Measurements from ENCODE around the gene DNAJC5.

The DNAJC5 gene

DNA sequence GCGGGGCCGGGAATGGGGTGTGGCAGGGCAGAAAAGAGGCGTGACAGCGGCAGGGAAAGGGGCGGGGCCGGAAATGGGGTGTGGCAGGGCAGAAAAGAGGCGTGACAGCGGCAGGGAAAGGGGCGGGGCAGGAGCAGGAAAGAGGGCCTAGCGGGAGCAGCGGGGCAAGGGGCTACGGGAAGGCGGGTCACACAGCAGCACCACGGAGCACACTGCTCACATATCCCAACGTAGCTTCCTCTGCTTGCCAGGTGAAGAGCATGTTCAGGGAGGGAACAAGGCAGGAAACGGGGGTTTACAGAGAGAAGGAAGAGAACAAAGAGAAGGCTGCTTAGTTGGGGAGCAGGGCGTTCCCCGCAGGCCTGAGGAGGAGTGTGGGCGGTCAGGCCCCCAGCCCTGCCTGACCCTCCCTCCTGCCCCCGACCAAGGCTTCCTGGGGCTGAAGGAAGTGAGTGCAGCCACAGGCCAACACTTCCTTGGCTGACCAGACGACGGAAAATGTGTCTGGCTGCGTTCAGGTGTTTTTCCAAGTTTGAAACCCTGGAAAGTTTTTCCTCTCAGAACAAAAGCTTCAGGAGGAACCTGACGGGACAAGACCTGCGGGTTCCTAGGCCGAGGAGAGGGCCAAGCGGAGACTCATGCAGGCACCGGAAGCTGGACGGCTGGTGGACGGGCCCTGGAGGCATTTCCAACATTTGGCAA, 47.5 kb downstream of the DNAJC5 start:
- peak; percentile 6 for DNase-seq

DNA sequence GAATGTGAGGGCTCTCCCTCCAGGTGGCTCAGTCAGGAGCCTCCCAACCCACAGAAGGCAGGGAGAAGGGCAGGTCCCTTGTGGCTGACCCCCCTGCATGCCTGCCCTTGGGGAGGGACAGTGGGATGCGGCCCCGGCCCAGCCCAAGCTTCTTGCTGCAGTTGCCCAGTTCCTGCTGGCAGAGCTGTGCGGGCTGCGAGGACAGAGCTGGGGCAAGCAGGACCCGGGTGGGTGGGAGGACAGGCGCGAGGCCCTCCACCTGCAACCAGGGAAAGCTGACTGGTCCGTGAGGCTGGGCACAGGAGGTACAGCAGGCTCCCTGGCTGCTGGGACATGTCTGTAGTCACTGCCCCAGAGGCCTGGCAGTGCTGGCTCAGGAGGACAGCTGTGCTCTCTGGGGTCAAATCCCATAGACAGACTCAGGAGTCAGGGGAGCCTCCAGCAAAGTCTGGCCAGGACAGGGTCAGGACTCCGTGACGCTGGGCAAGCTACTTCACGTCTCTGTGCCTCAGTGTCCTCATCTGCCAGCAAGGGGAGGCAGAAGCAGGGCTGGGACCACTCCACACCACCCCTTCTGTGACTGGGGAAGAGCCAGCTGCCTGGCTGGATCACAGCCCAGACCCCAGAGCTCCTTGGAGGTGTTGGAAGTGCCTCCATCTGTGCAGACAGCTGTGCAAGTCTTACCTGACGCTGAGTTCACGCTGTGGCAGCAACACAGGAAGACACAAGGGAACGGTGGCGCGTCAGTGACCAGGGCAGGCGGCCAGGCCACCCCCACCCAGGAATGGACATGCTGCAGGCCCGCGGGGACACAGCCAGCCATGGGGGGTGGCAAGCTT, 48.3 kb downstream of the DNAJC5 start:
- DNase-seq = no peak

DNA sequence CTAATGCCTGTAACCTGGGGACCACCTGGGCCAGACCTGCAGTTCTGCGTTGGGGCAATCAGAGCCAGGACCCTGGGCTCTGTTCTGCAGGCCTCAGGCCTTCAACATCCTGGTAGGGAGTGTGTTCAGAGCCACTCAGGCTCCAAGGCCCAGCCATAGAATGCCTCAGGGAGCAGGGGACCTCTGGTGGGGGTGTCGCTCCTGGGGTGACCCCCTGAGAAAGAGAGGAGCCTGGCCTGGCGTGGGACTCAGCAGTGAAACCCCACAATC, 48.8 kb downstream of the DNAJC5 start:
- no peak for DNase-seq

DNA sequence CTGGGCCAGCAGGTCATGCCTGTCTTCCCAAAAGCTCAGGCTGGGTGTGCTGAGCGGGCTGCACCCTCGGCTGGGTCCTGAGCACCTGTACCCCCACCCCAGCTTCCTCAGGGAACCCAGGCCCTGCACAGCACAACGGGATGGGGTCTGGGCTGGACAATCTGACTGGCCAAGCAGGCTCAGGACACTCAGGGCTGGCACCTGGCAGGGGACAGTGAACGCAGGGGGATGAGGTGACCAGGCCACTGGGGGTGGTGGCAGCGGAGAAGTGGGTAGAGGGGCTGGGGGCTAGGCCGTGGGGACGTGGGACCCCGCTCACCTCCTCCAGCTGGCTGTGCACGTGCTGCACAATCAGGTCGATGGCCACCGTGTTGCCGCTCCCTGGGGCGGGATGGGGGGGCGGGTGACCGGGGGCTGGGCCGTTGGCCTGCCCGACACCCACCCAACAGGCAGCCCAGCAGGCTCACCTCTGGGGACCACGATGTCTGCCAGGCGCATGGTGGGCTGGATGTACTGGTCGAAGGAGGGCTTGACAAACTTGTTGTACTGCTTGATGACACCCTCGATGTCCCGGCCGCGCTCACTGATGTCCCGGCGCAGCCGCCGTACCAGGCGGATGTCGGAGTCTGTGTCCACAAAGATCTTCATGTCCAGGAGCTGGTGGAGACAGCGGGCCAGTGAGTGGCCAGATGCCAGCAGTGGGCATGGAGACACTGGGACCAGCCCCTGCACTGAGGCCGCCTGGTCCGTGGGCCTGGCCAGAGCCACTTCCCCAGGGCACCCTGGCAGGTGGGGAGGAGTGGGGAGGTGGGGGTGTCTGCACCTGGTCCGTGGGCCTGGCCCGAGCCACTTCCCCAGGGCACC, 49.4 kb downstream of the DNAJC5 start:
- no peak for DNase-seq

DNA sequence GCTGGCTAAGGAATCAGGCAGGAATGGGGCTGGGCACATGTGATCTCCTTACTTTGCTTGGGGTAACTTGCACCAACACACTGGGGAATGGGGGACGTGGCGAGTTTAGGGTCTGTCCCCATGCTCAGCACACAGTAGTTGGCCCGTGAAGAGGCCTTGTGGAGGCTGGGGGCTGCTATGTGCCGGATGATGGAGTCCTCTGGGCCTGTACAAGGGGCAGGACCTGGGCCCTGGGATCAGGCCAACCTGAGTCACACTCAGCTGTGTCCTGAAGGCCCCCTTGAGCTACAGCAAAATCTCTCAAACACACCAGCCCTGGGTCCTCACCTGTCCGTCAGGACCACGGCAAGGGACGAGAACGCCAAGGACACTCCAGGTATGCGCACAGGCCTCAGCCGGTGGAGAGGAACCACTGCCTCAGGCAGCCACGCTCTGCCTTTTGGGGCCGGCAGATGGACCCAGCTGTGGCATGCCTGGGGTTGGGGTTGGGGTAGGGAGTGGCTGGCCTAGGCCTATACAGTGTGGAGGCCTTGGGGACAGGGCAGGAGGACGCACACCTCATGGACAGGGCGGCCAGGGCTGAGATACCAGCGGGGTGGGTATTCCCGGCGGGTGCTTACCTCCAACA, 50.2 kb downstream of the DNAJC5 start:
- DNase-seq = no peak

DNA sequence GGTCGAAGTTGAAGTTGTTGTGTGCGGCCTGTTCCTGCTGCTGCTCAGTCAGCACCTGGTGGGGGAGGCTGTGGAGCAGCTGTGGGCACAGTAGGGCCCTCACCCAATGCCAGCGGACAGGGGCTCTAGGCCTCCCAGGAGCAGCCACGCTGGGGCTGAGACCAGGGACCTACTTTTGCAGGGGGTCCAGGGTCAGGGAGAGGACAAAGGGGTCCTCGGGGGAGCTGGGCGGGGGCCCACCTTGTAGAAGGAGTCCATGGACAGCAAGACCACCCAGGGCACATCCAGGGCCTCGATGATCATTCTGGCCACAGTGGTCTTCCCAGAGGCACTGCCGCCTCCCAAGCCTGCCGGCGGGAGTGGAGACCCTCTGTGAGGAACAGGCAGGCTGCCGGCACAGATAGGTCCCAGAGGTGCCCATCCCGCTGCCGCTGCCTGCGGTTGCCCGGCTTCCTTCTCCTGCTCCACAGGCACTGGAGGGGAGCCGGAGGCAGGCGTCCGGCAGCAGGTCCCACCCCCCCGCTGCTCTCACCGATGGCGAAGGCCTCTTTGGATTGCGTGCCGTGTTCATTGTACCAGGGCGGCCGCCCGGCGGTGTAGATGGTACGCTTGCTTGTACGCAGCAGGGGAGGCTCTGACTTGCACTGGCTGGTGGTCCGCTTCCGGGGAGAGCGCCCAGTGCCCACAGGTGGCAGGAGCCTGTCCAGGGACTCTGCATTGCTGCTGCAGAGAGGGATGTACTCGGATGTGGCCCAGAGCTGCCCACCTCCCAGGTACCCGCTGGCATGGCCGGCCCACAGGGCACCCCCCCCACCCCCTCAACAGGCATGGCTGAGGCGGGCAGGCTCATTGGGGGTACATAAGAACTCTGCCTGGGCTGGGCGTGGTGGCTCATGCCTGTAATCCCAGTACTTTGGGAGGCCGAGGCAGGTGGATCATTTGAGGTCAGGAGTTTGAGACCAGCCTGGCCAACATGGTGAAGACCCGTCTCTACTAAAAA, 51.3 kb downstream of the DNAJC5 start:
- DNase-seq = no peak

DNA sequence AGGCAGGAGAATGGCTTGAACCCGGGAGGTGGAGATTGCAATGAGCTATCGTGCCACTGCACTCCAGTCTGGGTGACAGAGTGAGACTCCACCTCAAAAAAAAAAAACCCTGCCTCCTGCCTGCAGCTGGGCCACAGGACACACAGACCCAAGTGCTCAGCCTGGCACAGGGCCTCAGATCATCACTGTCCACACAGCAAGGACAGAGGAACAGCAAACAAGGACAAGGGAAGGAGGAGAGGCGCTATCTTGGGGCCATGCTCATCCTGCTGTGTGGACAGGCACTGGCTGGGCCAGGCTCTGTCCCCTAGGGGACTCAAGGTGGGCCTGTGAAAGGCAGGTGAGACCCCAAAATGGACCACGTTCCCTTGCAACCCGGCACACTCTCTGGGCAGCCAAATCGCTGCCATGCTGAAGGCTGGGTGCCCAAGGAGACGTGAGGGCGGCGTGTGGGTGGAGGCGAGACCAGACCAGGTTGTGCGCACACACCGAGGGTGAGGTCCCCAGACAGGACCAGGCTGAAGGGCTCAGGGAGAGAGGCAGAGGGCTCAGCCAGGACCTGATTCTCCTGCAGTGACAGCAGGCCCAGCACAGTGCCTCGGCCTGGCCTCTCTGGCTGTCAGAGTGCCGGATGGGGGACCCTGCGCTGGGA, 52.2 kb downstream of the DNAJC5 start:
- DNase-seq = no peak

DNA sequence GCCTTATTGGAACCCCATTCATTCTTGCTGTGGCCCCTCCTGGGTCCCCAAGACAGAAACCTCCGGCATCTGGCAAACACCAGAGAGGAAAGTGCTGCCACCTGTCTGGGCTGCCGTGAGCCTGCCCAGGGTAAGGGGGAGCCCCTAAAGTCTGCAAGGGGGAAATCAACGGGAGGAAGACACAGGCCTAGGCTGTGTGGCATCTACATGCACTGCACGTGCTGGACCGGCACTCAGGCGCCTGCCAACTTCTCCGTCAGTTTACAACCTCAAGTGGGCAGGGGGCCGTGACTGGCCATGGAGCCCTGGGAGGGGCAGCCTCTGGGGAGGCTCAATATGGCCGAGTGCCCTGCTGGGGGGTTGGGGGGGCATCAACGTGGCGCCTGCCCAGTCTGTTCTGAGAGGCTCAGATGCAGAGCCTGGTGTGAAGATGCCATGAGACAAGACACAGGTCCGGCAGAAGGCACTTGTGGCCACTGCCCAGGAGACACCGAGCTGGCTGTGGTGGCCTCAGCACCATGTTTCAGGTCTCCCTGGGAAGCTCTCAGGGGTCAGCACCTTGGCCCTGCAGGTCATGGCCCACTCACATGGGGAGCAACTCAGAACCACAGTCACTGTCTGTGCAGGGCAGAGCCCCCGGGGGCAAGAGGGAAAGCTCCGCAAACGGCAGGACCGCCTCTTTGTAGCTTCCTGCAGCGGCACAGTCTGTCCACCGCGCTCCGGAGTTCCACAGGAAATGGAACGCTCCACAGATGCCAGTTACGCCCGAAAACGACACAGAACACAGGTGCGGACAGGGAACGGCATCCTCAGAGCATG, 52.9 kb downstream of the DNAJC5 start:
- DNase-seq = no peak

DNA sequence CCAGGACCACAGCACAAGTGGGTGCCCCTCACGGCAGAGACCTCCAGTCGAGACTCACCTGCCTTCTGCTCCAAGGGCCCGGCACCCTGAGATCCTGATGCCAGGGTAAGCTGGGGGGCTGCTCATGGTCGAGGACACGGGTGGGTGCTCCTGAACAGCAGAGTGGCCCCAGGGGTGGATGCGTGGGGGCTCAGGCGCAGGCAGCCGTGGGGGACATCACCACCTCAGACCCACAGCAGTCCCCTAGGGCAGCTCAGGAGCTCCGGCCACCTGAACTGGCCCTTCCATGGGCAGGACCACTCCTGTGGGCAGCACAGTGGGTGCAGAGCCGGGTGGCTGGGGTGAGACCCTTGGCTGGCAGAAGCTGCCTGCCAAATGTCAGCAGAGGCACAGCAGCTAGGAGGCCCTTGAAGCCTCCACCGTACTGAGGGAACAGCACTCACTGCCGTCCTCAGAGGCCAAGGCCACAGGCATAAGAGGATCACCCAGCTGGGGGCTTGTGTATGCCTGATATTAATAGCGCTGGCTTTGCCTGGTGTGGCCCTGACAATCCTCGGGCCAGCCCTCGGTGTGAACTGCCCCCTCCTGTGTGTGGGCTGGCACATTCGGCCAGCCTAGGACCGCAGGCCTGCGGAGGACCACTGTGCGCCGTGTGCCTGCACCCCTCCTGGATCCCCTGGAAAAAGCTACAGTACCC, 55.9 kb downstream of the DNAJC5 start:
- DNase-seq = no peak

DNA sequence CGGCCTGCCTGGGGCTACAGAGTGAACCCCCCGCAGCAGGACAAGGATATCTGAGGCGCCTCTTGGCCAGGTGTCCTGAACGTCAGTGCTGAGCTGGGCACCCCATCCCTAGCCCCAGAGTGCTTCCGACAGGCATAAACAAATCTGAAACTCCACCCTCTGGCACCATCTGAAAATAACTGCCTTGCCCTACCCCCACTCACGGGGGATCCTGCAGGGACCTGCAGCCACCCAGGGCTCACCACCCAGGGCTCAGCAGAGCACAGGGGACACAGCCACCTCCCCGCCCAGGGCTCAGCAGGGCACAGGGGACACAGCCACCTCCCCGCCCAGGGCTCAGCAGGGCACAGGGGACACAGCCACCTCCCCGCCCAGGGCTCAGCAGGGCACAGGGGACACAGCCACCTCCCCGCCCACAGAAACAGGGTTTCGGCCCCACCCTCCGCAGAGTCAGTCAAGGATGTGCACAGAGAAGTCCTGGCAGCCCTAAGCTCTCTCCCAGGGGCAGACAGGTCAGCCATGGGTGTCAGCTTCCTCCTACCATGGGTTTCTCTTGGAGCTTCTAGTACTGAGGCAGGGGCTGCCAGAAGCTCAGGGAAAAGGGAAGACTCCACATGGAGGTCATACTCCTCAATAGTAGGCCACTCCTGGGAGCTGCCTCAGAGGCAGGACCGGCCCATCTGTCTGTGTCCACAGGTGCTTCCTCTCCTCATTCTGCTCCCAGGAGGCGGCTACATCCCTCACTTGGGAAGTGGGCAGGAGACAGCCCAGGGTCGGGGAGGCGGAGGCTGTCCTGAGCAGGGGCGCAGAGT, 56.7 kb downstream of the DNAJC5 start:
- DNase-seq = no peak

DNA sequence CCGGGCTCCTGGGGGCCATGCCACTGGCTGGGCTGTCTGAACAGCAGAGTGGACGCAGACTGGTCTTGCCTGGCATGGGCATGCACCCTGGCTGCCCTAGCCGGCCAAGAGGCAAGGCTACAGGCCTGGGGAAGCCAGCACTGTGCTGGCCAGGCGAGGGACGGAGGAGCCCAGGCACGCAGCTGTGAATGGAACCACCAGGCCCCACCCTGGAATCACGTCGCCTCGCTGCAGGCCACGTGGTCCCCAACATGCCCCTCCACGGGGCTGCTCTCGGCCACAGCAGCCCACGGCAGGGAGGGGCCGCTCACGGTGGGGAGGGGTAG, 57.2 kb downstream of the DNAJC5 start:
- DNase-seq = no peak

DNA sequence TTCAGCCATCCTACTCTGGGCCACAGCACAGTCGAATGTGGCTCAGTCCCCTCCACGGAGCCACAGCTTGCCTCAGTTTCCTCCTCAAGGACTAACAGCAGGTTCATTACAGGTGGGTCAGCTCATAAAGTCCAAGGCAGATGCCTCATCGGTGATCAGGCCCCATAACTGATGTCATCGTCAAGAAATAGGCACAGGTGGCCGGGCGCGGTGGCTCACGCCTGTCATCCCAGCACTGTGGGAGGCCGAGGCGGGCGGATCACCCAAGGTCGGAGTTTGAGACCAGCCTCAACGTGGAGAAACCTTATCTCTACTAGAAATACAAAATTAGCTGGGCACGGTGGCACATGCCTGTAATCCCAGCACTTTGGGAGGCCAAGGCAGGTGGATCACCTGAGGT, 57.8 kb downstream of the DNAJC5 start:
- DNase-seq = no peak

DNA sequence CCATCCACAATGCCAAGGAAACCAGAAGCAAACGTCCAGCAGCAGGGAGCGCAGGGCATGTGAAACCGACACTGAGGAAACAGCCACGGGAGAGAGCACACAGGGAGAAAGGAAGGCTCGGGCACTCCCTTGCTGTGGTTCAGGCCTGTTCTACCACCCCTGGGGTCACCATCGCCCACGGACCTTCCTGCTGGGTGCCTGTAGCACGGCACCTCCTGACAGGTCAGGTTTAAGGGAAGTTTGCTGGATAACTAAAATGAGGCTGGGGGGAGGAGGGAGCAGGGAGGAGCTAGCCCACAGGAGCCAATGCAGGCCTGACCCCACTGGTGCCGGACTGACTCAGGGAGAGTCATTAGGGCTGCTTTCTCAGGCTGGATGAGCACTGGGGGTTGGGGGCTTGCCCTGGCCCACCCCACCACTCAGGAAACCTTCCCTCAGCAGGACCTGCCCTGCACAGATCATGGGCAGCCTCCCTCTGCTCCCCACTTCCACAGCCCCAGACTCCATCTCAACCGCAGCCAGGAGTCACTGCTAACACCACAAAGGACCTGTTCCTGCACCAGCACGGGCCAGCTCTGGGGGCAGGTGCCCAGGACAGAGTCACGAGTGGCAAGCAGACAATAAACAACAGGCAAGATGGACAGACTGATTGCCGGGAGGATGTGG, 59.0 kb downstream of the DNAJC5 start:
- no peak for DNase-seq

DNA sequence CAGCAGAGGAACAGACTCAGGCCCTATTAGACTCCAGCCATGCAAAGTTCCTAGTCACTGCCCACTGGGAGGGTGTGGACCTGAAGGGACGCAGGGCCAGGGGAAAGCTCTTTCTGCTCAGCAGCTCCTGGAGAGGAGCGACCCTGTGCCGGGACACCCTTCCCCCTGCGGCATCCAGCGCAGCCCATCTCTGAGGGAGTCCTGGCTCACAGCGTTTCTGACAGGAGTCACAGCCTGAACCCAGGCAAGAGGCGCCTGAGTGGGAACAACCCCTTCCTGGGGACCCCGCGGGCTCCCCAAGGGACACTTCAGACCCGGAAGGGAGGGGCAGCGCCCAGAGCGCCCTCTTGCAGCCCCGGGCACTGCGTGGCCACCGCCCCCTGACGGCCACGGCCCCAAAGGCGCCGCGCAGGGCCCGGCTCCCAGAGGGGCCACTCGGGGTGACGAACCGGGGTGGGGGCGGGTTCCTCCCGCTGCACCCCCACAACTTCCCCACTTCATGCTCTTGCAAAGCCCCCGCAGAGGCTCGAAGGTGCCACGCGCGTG, 60.4 kb downstream of the DNAJC5 start:
- peak; percentile 13 for DNase-seq

DNA sequence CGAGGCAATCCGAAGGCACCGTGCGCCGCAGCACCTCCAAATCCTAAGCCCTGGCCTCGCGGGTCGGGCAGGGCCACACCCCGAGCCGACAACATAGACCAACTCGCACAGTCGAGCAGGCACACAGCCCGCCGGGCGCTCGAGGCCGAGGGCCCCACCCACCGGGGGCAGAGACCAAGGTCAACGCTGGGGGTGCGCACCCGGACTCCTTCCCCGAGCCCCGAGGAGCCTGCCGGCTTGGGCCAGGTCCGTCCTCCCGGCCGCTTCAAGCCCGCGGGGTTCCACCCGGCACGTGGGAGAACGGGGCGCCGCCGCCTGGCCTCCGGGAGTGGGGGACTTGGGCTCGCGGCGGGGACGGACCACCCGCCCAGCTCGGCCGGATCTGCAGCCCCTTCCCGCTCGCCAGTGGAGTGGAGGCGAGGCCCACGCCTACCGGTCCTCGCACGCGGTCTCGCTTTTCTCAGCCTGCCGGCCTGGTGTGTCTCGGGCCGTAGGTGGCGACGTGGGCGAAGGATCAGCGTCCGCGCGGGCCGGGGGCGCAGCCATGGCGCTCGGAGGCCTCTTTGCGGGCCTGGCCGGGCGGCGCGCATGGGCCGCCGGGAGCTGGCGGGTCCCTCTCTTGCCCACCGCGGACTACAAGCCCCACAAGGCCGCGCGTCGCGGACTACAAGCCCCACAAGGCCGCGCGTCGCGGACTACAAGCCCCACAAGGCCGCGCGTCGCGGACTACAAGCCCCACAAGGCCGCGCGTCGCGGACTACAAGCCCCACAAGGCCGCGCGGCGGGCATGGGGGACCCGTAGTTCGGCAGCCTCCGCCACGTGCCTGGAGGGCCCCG, 61.1 kb downstream of the DNAJC5 start, which contains the start of gene UCKL1:
TSS of gene UCKL1 (minus strand) at position 590 of the 837 bp plus-strand sequence. CDS start at position 546, 44 bp downstream.
- DNase-seq = peak; percentile 77

DNA sequence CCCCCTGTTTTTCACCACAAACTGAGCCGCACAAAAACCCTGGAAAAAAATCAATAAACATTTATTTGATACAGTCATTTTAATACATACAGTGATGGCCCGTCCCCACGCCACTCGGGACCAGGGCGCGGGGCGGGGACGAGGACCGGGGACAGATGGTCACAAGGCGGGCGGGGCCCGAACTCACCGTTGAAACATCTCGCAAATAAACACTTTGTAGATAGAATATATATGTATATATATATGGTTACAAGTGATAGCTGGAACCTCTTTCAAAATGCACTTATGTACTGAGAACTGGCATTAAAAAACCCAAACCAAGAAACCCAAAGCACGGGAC, 61.7 kb downstream of the DNAJC5 start:
- DNase-seq = no peak

DNA sequence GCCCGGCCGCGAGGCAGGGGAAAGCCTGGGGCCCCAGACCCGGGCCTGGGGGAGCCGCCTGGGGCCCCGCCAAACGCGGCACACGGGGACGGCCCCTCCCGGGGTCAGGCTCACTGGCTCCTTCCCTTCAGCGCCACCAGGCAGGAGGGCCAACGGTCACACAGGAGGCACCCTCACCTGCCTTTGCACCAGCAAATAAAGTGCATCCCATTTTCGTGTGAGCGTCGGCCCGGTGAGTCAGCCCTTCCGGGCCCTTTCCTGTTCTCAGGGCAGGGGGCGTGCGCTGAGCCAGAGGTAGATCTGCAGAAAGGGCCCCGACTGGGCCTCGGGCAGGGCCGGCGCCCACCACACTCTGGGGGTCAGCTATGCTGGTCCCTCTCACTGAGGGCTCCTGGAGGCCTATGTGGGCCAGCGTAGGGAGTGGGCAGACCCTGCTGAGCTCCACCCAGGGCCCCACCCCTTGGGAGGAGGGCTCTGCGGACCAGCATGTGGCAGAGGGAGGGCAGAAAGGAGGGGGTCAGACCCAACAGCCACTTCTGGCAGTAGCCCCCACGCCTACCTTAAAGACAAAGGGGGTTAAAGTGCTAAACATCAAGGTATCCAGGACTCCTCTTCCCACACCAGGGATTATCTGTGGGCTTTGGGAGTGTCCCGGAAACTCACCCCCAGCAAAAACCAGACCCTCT, 62.2 kb downstream of the DNAJC5 start:
- DNase-seq = peak; percentile 89

All from NCI-H526 treated with DMSO at 0.1 percent for 48 hours (cell line).